Adipose tissue (tissue), 3 donors: ENCODE measurements around the gene GABARAPL1. TPM values are rescaled to one million over a fixed set of nuclear protein-coding genes. Genes with fewer than 3 reads are reported as not detected.

Source experiments
- H3K27ac ChIP-seq: one replicate; pipeline ENCODE4 v1.5.1; 2013; ENCODE audit warnings: low read depth, low read length
- WGBS, 3 donors: extraction: QIAGEN DNeasy Blood & Tissue Kit; methylation state at CpG; one replicate each; pipeline ENCODE4 v1.1.7; 2013; 5-methylcytosine and 5-hydroxymethylcytosine counted together
- polyA plus RNA-seq, 3 donors: library from polyadenylated mRNA; stranded (reverse); fragments of 200-250 nt; gene quantifications; one replicate each; pipeline ENCODE4 v1.2.3, GENCODE V29; 2013
- donor health status: healthy with polysubstance abuse.
- donor health status: Bipolar disorder and iron deficiency.
- donor health status: healthy.

The GABARAPL1 gene
- polyA plus RNA-seq, 3 donors, result 124 to 212 (median 125) TPM

- 94 to 97% (median 96%) methylated on average over 4 of the region's 4 CpGs for WGBS, 3 donors
- no peak overlapping the region for H3K27ac ChIP-seq
Observed at GRCh38 chr12:10252201-10252600, 39.5 kb downstream of the GABARAPL1 start.

DNA sequence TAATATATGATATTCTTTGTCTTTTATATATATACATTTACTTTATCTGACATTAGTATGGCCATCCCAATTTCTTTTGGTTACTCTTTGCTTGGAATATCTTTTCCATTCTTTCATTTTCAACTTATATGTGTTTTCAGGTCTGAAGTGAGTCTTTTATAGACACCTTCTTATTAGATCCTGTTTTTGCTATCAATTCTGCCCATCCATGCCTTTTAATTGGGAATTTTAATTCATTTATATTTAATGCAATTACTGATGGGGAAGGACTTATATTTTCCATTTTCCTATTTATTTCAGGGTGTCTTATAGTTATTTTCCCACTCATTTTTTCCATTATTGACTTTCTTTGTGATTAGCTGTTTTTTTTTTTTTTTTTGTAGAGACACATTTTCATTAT lies 43.4 kb downstream of the GABARAPL1 start:
- H3K27ac ChIP-seq, result no peak overlapping the region

GRCh38 chr12:10260927-10261326 lies 48.2 kb downstream of the GABARAPL1 start:
- no peak overlapping the region for H3K27ac ChIP-seq
- 0 to 41% (median 2%) methylated on average over 1 of the region's 1 CpG for WGBS, 3 donors

DNA sequence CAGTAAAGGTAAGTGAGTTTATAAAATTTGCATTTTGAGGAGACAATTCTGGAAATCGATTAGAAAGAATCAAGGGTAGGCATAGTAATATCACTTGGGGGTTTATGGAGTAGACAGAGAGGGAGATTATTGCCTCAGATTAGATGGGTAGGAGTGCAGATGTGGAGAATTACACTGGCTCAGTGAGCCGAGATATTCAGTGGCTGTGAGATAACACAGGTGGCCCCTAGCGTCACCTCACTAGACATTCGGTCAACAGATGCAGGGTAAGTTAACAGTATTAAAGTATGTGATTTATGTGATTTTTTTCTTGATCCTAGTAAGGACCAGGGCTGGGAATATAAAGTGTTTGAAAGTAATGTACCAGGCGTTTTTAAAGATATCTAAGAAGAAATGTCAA lies 55.4 kb downstream of the GABARAPL1 start:
- 44 to 77% (median 69%) methylated on average over 5 of the region's 5 CpGs for WGBS, 3 donors
- no peak overlapping the region for H3K27ac ChIP-seq

- WGBS, 3 donors, result 86 to 94% (median 93%) methylated on average over 2 of the region's 2 CpGs
- H3K27ac ChIP-seq, result no peak overlapping the region
Observed at GRCh38 chr12:10272467-10272866, 59.8 kb downstream of the GABARAPL1 start.

Other genes with a start within 250 kb of the GABARAPL1 start
- gene CLEC12A, start 241.5 kb upstream of the GABARAPL1 start, polyA plus RNA-seq, result 1 to 10 TPM in 1 of 3 donors, under 1 TPM in 2; 0.34 to 6.6 (median 0.41) TPM
- gene CLEC1B, start 213.8 kb upstream of the GABARAPL1 start, polyA plus RNA-seq, result under 1 TPM in 1 of 3 donors, not detected in 2; 0.15 TPM
- under 1 TPM in 2 of 3 donors, not detected in 1; 0.07 to 0.52 TPM for gene CLEC12B, start 202.2 kb upstream of the GABARAPL1 start, polyA plus RNA-seq
- gene CLEC9A, start 182.2 kb upstream of the GABARAPL1 start, polyA plus RNA-seq, result under 1 TPM in 1 of 3 donors, not detected in 2; 0.12 TPM
- 1 to 10 TPM; 1.7 to 5.6 (median 5.5) TPM for gene CLEC1A, start 113.9 kb upstream of the GABARAPL1 start, polyA plus RNA-seq
- 10 to 100 TPM in 2 of 3 donors, 1 to 10 TPM in 1; 1.7 to 12.8 (median 10.2) TPM for gene CLEC7A, start 82.7 kb upstream of the GABARAPL1 start, polyA plus RNA-seq
- 1 to 10 TPM in 2 of 3 donors, under 1 TPM in 1; 0.06 to 4.9 (median 2.4) TPM for gene OLR1, start 40.7 kb upstream of the GABARAPL1 start, polyA plus RNA-seq
- gene TMEM52B, start 33.8 kb upstream of the GABARAPL1 start, polyA plus RNA-seq, result under 1 TPM in 2 of 3 donors, not detected in 1; 0.06 to 0.11 TPM
- 1 to 10 TPM in 1 of 3 donors, under 1 TPM in 2; 0.16 to 1.3 (median 0.42) TPM for gene KLRD1, start 95.0 kb downstream of the GABARAPL1 start, polyA plus RNA-seq
- 1 to 10 TPM in 2 of 3 donors, under 1 TPM in 1; 0.84 to 2.0 (median 1.6) TPM for gene KLRK1, start 177.2 kb downstream of the GABARAPL1 start, polyA plus RNA-seq
- under 1 TPM in 1 of 3 donors, not detected in 2; 0.18 TPM for gene KLRC4, start 196.9 kb downstream of the GABARAPL1 start, polyA plus RNA-seq
- under 1 TPM in 2 of 3 donors, not detected in 1; 0.17 to 0.27 TPM for gene KLRC3, start 207.7 kb downstream of the GABARAPL1 start, polyA plus RNA-seq
- gene KLRC2, start 223.1 kb downstream of the GABARAPL1 start, polyA plus RNA-seq, result under 1 TPM in 2 of 3 donors, not detected in 1; 0.06 to 0.30 TPM
- under 1 TPM in 2 of 3 donors, not detected in 1; 0.12 to 0.79 TPM for gene KLRC1, start 240.5 kb downstream of the GABARAPL1 start, polyA plus RNA-seq